K562 (cell line): ENCODE measurements around the gene LYPD5. TPM values are rescaled to one million over a fixed set of nuclear protein-coding genes. Genes with fewer than 3 reads are reported as not detected.

Source experiments
- ARID4B ChIP-seq: sonication (generic); formaldehyde crosslinking; IDR thresholded peaks from 2 replicates; pipeline ENCODE4 v1.8.0; 2022; ENCODE audit warnings: mild to moderate bottlenecking, missing genetic modification reagents
- C11orf30 ChIP-seq: fragments of 450-650 bp; IDR thresholded peaks from 2 replicates; pipeline ENCODE4 v1.6.1; 2016; ENCODE audit warnings: low read depth, mild to moderate bottlenecking
- GATAD2A ChIP-seq: fragments of 450-650 bp; IDR thresholded peaks from 2 replicates; pipeline ENCODE4 v1.6.1; 2017
- MIER1 ChIP-seq: fragments of 450-650 bp; IDR thresholded peaks from 2 replicates; pipeline ENCODE4 v1.6.1; 2016; ENCODE audit warnings: antibody characterized with exemption, mild to moderate bottlenecking, low read depth
- STAT5A ChIP-seq: IDR thresholded peaks from 2 replicates; pipeline ENCODE4 v1.6.1; 2012; ENCODE audit warnings: low read length, inconsistent platforms, borderline replicate concordance
- ZBTB40 ChIP-seq, 2 experiments: fragments of 450-650 bp in 1 of 2; sonication (generic) in 1 of 2; formaldehyde crosslinking in 1 of 2; IDR thresholded peaks; 2 replicates each; pipeline versions ENCODE4 v1.7.1 to v1.9.0; 2016 to 2022; ENCODE audit warnings: inconsistent platforms in 1 of 2, mild to moderate bottlenecking in 1 of 2, missing genetic modification reagents in 1 of 2
- polyA plus RNA-seq, 8 experiments: library from polyadenylated mRNA; depleted of rRNA in 4 of 8; stranded (reverse) in 5 of 8; unstranded in 3 of 8; fragments of >200 nt; fragmentation: Nextera tagmentation in 2 of 8; fragmentation: Illumina TruSeq in 1 of 8; extraction: Ambion mirVana in 2 of 8; extraction: Trizol in 1 of 8; gene quantifications; 2 replicates each; pipeline versions ENCODE4 v1.2.1 to v1.2.3, GENCODE V29; 2011 to 2014; ENCODE audit warnings: inconsistent platforms in 1 of 8, missing spikeins in 1 of 8
- total RNA-seq, 7 experiments: library from RNA; depleted of rRNA in 6 of 7; stranded (reverse); fragments of >200 nt in 6 of 7; fragmentation: Illumina TruSeq in 2 of 7; extraction: Trizol in 2 of 7; gene quantifications; 2 replicates each; pipeline versions ENCODE4 v1.2.1 to v1.2.3, GENCODE V29; 2011 to 2021; ENCODE audit warnings: low replicate concordance in 1 of 7
- TF ChIP-seq, protein P1 (sequence below): fragments of 450-650 bp; IDR thresholded peaks from 2 replicates; pipeline ENCODE4 v1.6.1; 2017; ENCODE audit warnings: antibody characterized with exemption, mild to moderate bottlenecking
- TF ChIP-seq, protein P2 (sequence below): fragments of 450-650 bp; conservative IDR thresholded peaks from 2 replicates; pipeline ENCODE4 v1.6.1; 2016; ENCODE audit warnings: missing genetic modification characterization, low read depth, mild to moderate bottlenecking, missing compliant biosample characterization, moderate library complexity

The LYPD5 gene
- total and polyA plus RNA-seq, 9 of the 15 experiments (the other 6 are each of a cell fraction or from before 2014, with no cell fraction given), result 0.03 to 0.22 (median 0.10) TPM; not detected in 3

GRCh38 chr19:43789029-43789428, 13.2 kb downstream of the LYPD5 start (continued):
- TF ChIP-seq, protein P1, sequence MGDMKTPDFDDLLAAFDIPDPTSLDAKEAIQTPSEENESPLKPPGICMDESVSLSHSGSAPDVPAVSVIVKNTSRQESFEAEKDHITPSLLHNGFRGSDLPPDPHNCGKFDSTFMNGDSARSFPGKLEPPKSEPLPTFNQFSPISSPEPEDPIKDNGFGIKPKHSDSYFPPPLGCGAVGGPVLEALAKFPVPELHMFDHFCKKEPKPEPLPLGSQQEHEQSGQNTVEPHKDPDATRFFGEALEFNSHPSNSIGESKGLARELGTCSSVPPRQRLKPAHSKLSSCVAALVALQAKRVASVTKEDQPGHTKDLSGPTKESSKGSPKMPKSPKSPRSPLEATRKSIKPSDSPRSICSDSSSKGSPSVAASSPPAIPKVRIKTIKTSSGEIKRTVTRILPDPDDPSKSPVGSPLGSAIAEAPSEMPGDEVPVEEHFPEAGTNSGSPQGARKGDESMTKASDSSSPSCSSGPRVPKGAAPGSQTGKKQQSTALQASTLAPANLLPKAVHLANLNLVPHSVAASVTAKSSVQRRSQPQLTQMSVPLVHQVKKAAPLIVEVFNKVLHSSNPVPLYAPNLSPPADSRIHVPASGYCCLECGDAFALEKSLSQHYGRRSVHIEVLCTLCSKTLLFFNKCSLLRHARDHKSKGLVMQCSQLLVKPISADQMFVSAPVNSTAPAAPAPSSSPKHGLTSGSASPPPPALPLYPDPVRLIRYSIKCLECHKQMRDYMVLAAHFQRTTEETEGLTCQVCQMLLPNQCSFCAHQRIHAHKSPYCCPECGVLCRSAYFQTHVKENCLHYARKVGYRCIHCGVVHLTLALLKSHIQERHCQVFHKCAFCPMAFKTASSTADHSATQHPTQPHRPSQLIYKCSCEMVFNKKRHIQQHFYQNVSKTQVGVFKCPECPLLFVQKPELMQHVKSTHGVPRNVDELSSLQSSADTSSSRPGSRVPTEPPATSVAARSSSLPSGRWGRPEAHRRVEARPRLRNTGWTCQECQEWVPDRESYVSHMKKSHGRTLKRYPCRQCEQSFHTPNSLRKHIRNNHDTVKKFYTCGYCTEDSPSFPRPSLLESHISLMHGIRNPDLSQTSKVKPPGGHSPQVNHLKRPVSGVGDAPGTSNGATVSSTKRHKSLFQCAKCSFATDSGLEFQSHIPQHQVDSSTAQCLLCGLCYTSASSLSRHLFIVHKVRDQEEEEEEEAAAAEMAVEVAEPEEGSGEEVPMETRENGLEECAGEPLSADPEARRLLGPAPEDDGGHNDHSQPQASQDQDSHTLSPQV, result no peak
- TF ChIP-seq GATAD2A, result no peak
- TF ChIP-seq C11orf30, result no peak
- TF ChIP-seq ARID4B (CRISPR knock-in tag), result peak; percentile 80; the same call in 1 of the 2 replicates
- TF ChIP-seq STAT5A, result no peak
- TF ChIP-seq MIER1, result peak; percentile 99
- TF ChIP-seq ZBTB40 (IDR thresholded peaks at IDR 0.05), result peak; percentile 89
- peak; percentile 67 for TF ChIP-seq ZBTB40 (CRISPR knock-in tag; IDR thresholded peaks at IDR 0.05)
- TF ChIP-seq, protein P2, sequence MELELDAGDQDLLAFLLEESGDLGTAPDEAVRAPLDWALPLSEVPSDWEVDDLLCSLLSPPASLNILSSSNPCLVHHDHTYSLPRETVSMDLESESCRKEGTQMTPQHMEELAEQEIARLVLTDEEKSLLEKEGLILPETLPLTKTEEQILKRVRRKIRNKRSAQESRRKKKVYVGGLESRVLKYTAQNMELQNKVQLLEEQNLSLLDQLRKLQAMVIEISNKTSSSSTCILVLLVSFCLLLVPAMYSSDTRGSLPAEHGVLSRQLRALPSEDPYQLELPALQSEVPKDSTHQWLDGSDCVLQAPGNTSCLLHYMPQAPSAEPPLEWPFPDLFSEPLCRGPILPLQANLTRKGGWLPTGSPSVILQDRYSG (tag), result peak; percentile 77
